Fibroblast of pulmonary artery (primary cell): Measurements from ENCODE around the gene BTG4.

ENCODE experiments used
- DNase-seq: peaks from one replicate; pipeline ENCODE4 v3.0.0-alpha.2; 2010; ENCODE audit warnings: low read depth
- H3K4me3 ChIP-seq: replicated peaks from 2 replicates; pipeline ENCODE4 v1.5.1; 2011; ENCODE audit warnings: low read depth, mild to moderate bottlenecking, control low read depth, low read length, moderate library complexity
- TF ChIP-seq, protein P1 (sequence below): IDR thresholded peaks from 2 replicates; pipeline ENCODE4 v1.5.1; 2011; ENCODE audit warnings: mild to moderate bottlenecking, control low read depth, low read length, inconsistent platforms; ENCODE audit errors: missing control alignments

The BTG4 gene

DNA sequence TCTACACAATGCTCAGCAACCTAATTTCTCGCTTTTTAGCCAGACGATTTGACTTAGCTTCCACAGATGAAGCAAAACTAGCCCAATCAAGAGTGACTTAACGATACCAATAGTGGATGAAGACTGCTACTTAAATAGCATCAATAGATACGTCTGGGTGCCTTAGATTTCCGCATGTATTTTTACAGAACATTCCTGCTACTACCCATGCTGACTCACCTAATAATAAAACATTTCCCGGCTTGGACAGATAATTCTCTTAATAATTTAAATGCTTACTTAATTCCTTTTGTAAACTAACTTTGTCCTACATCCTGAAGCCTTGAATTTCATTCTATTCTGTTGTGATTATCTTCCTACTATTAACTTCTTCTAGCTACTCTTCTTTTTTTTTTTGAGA lies 23.1 kb upstream of the BTG4 start:
- TF ChIP-seq, protein P1, sequence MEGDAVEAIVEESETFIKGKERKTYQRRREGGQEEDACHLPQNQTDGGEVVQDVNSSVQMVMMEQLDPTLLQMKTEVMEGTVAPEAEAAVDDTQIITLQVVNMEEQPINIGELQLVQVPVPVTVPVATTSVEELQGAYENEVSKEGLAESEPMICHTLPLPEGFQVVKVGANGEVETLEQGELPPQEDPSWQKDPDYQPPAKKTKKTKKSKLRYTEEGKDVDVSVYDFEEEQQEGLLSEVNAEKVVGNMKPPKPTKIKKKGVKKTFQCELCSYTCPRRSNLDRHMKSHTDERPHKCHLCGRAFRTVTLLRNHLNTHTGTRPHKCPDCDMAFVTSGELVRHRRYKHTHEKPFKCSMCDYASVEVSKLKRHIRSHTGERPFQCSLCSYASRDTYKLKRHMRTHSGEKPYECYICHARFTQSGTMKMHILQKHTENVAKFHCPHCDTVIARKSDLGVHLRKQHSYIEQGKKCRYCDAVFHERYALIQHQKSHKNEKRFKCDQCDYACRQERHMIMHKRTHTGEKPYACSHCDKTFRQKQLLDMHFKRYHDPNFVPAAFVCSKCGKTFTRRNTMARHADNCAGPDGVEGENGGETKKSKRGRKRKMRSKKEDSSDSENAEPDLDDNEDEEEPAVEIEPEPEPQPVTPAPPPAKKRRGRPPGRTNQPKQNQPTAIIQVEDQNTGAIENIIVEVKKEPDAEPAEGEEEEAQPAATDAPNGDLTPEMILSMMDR, result no peak
- H3K4me3 ChIP-seq, result no peak overlapping the region
- no peak for DNase-seq

DNA sequence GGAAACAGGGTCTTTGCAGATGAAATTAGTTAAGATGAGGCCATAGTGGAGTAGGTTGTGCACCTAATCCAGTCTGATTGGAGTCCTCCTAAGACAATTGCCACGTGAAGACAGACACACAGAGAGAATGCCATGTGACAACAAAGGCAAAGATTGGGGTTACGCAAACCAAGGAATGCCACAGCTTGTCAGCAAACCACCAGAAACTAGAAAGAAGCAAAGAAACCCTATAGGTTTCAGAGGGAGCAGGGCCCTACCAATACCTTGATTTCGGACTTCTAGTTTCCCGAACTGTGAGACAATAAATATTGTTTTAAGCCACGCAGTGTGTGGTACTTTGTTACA lies 20.2 kb upstream of the BTG4 start:
- TF ChIP-seq, protein P1, result no peak
- DNase-seq, result no peak
- H3K4me3 ChIP-seq, result no peak overlapping the region

DNA sequence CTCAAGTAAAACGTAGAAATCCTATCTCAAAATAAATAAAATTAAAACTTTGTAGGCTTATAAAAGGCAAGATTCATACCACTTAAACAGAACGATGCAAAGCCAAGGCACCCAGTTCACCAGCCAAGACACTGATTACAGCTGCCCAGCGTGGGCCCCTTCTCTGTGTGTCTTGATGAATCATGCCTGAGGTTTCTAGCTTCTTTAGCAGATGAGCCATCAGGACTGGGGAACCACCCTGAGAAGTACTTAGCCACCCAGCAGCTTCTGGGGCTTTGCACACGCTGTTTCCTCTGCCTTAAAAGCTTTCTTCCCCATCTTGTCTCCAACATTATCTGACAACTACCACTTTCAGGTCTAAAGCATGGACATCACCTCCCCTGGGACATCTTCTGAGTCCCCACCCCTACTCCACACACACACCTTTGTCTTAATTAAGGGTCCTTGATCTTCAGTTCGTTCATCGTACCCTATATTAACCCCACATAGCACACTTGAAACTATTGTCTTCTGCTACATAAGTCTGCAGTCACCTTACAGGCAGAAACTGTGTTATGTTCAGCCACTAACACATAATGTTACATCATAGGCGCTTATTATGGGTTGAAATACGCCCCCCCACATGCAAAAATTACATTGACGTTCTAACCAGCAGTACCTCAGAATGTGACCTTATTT lies 19.6 kb upstream of the BTG4 start:
- DNase-seq, result peak; percentile 82
- TF ChIP-seq, protein P1, result no peak
- no peak overlapping the region for H3K4me3 ChIP-seq

DNA sequence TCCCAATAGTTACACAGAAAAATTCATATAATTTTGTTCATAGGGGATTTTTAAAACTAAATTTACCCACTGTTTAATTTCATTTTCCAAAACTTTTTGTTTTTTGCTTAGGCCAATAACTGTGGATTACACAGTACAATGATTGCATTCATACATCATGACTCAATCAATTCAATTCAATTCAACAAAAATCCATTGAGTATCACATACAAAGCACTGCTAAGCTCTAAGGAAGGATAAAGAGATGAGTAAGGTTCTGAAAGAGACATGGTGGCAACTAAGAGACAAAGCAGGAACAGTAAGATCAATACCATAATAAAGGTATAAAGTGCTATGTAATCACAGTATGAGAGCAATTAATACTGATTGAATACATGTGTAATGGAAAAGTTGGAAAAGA lies 18.9 kb upstream of the BTG4 start:
- DNase-seq, result no peak
- TF ChIP-seq, protein P1, result no peak
- H3K4me3 ChIP-seq, result no peak overlapping the region

DNA sequence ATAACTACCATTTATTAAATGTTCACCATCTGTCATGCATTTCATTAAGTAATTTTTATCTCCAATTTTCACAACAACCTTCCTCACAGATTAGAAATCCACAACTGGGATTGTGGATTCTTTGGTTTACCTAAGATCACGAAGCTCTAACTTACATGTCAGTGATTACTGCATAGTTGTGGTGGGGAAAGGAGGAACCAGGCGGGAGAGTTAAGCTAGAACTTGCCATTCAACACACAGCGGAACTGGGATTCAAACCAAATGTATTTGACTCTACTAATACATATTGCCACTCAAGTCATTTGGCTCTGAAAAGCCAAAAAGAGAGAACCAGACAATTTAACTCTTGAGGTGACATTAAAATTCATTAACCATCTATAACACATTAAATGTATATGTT lies 17.9 kb upstream of the BTG4 start:
- TF ChIP-seq, protein P1, result no peak
- no peak overlapping the region for H3K4me3 ChIP-seq
- DNase-seq, result no peak

DNA sequence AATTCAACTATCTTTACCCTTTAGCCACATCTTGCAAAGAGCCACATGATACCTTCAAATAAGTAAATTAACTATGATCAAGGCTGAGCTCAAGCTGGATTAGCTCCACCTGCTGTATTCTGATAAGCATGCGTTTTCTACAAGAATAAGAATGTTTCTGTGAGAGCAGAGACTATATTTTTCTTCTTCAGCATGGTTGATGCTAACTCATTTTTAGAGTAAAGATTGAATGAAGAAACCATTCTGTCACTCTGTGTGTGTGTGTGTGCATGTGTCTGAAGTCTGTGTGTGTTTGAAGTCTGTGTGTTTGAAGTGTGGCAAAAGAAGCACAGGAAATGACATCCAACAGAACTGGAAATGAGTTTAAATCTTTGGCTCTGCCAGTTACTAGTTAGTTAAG lies 16.4 kb upstream of the BTG4 start:
- TF ChIP-seq, protein P1, result peak; percentile 5
- DNase-seq, result peak; percentile 44
- no peak overlapping the region for H3K4me3 ChIP-seq

DNA sequence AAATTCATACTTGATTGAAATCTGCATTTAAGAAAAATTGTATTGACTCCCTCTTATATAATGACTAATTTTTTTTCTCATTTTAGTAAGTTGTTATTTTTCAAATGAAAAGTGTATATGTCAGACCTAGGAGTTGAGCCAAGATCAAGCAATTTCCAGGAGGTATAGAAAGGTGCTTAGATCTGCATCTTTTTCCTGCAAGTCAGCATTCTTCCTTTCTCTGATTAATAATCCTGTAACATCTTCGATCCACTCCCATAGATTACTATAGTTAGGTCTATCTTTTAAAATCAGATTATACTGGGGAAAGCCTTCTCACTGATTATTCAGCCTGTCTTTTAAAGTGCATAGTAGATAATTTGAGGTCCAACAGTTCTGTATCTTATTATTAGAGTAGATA lies 15.1 kb upstream of the BTG4 start:
- DNase-seq, result no peak
- TF ChIP-seq, protein P1, result no peak

More for the DNA sequence above, 15.1 kb upstream of the BTG4 start:
- H3K4me3 ChIP-seq, result no peak overlapping the region
